ENCODE measurements around the gene EPHA2.

EPHA2 gene

GRCh38 chr1:16119504-16119903 lies 36.4 kb downstream of the EPHA2 start:
- POLR2A ChIA-PET = no interaction called here
- CTCF ChIA-PET = interaction anchor here (1.5 kb wide), 1 partner anchor 37 kb away, joined by 3 read pairs; no protein-coding TSS in a partner anchor
- H3K4me3 ChIP-seq (ENCODE audit: low read depth, low read length) = no peak overlapping the region
- no peak for TF ChIP-seq CTCF (IDR thresholded peaks at IDR 0.05; ENCODE audit: insufficient read depth, low read length, missing control alignments)
- no peak for DNase-seq (ENCODE audit: low read depth, low spot score)

- CTCF ChIA-PET = interaction anchor here (1.5 kb wide), 1 partner anchor 37 kb away, joined by 3 read pairs; no protein-coding TSS in a partner anchor
- DNase-seq (ENCODE audit: low read depth, low spot score) = no peak
- no peak overlapping the region for H3K4me3 ChIP-seq (ENCODE audit: low read depth, low read length)
- no peak for TF ChIP-seq CTCF (IDR thresholded peaks at IDR 0.05; ENCODE audit: insufficient read depth, low read length, missing control alignments)
- POLR2A ChIA-PET = interaction anchor here (1.0 kb wide), 1 partner anchor 25 kb away, joined by 4 read pairs; no protein-coding TSS in a partner anchor
Observed at GRCh38 chr1:16118706-16119105, 37.2 kb downstream of the EPHA2 start.

DNA sequence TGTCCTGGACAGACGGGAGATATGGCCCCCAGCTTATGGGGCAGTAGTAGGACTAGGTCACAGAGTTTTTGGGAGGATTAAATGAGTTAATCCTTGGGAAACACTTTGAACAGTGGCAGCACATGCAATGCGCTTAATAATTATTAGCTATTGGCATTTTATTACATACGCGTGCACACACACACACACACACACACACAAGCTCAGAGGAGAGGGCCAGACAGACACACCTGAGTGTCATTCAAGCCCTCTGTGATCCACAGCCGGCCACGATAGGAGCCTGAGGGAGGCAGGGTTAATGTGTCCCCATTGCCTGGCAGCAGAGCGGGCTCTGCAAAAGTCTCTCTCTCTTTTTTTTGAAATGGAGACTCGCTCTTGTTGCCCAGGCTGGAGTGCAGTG lies 37.9 kb downstream of the EPHA2 start:
- TF ChIP-seq CTCF (IDR thresholded peaks at IDR 0.05; ENCODE audit: insufficient read depth, low read length, missing control alignments) = no peak
- H3K4me3 ChIP-seq (ENCODE audit: low read depth, low read length) = no peak overlapping the region
- POLR2A ChIA-PET = interaction anchor here (1.0 kb wide), 2 partner anchors 26 to 47 kb away, joined by 3 to 4 read pairs; no protein-coding TSS in a partner anchor
- CTCF ChIA-PET = interaction anchor here (0.8 to 2.0 kb wide), 3 partner anchors 9 to 39 kb away, joined by 4 to 20 read pairs (median 4); no protein-coding TSS in a partner anchor
- no peak for DNase-seq (ENCODE audit: low read depth, low spot score)

GRCh38 chr1:16117369-16117768 lies 38.5 kb downstream of the EPHA2 start:
- POLR2A ChIA-PET = interaction anchor here (1.0 kb wide), 1 partner anchor 48 kb away, joined by 3 read pairs; no protein-coding TSS in a partner anchor
- no peak for TF ChIP-seq CTCF (IDR thresholded peaks at IDR 0.05; ENCODE audit: insufficient read depth, low read length, missing control alignments)
- CTCF ChIA-PET = interaction anchor here (1.0 to 2.0 kb wide), 3 partner anchors 12 to 38 kb away, joined by 3 to 20 read pairs (median 4); no protein-coding TSS in a partner anchor
- no peak for DNase-seq (ENCODE audit: low read depth, low spot score)
- H3K4me3 ChIP-seq (ENCODE audit: low read depth, low read length) = no peak overlapping the region

DNA sequence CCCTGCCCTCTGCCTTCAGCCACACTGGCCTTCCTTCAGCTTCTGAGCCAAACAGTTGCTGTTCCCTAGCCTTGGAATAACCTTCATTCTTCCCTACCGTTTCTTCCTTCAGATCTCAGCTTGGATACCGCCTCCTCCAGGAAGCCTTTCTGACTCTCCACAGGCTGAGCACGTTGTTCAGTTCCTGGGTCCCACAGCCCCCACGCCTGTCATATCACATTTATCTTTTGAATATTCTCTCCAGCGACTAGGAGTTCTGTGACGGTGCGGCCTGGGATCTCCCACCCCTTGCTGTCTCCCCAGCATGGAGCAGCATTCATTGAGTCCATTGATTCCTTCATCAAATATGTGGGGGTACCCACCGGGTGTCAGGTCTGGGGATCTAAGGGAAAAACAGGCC lies 39.2 kb downstream of the EPHA2 start:
- CTCF ChIA-PET = interaction anchor here (1.0 to 2.0 kb wide), 4 partner anchors 11 to 38 kb away, joined by 3 to 20 read pairs (median 4); no protein-coding TSS in a partner anchor
- POLR2A ChIA-PET = no interaction called here
- H3K4me3 ChIP-seq (ENCODE audit: low read depth, low read length) = no peak overlapping the region
- DNase-seq (ENCODE audit: low read depth, low spot score) = no peak
- TF ChIP-seq CTCF (IDR thresholded peaks at IDR 0.05; ENCODE audit: insufficient read depth, low read length, missing control alignments) = no peak

DNA sequence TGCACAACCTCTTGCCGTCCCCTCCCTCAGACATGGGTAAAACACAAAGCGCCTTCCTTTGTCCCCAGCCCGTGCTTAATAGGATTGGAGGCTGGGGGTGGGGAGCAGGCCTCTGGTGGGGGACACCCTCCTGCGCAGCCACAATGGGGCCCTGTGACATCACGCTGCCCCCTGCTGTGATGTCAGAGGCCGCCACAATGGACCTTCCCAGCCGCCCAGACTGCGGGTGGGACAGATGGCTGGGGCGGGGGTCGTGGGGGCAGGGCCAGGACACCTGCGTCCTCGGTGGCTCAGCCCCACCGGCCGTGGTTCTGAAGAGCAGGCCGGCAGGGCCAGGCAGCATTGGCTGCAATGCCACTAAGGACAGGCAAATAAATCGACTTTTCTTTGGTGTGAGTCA lies 39.9 kb downstream of the EPHA2 start:
- CTCF ChIA-PET = interaction anchor here (1.0 kb wide), 2 partner anchors 21 to 33 kb away, joined by 3 read pairs; no protein-coding TSS in a partner anchor
- no peak for TF ChIP-seq CTCF (IDR thresholded peaks at IDR 0.05; ENCODE audit: insufficient read depth, low read length, missing control alignments)
- DNase-seq (ENCODE audit: low read depth, low spot score) = no peak
- H3K4me3 ChIP-seq (ENCODE audit: low read depth, low read length) = no peak overlapping the region
- POLR2A ChIA-PET = no interaction called here

Measured in AG04449 (cell line).